Subcutaneous abdominal adipose tissue (tissue), 5 donors: Measurements from ENCODE around the gene CPNE4.

ENCODE experiments used
- H3K27ac ChIP-seq: one replicate; pipeline ENCODE4 v1.7.0; 2013; ENCODE audit warnings: low read depth, mild to moderate bottlenecking, inconsistent platforms, low read length, moderate library complexity
- H3K27me3 ChIP-seq, 5 donors: one replicate each; pipeline ENCODE4 v1.7.0; 2013; ENCODE audit warnings: low read length in 5 of 5, inconsistent platforms in 1 of 5; ENCODE audit not compliant: control insufficient read depth in 5 of 5, insufficient read depth in 4 of 5
- H3K36me3 ChIP-seq, 5 donors: one replicate each; pipeline ENCODE4 v1.7.0; 2013; ENCODE audit warnings: low read length in 5 of 5; ENCODE audit not compliant: control insufficient read depth in 5 of 5, insufficient read depth in 5 of 5
- H3K4me1 ChIP-seq, 5 donors: one replicate each; pipeline ENCODE4 v1.7.0; 2013; ENCODE audit warnings: low read length in 5 of 5, mild to moderate bottlenecking in 3 of 5, moderate library complexity in 1 of 5; ENCODE audit not compliant: control insufficient read depth in 5 of 5, insufficient read depth in 5 of 5
- H3K4me3 ChIP-seq, 5 donors: one replicate each; pipeline ENCODE4 v1.7.0; 2013; ENCODE audit warnings: low read length in 5 of 5, low read depth in 1 of 5
- H3K9ac ChIP-seq, 5 donors: one replicate each; pipeline ENCODE4 v1.7.0; 2013; ENCODE audit warnings: low read length in 5 of 5, mild to moderate bottlenecking in 4 of 5, moderate library complexity in 3 of 5
- H3K9me3 ChIP-seq, 5 donors: one replicate each; pipeline ENCODE4 v1.7.0; 2013; ENCODE audit warnings: low read length in 5 of 5; ENCODE audit not compliant: control insufficient read depth in 5 of 5
- donor health status: healthy.
- donor health status: healthy.
- donor health status: healthy.
- donor health status: healthy.
- donor health status: healthy.

CPNE4 gene

DNA sequence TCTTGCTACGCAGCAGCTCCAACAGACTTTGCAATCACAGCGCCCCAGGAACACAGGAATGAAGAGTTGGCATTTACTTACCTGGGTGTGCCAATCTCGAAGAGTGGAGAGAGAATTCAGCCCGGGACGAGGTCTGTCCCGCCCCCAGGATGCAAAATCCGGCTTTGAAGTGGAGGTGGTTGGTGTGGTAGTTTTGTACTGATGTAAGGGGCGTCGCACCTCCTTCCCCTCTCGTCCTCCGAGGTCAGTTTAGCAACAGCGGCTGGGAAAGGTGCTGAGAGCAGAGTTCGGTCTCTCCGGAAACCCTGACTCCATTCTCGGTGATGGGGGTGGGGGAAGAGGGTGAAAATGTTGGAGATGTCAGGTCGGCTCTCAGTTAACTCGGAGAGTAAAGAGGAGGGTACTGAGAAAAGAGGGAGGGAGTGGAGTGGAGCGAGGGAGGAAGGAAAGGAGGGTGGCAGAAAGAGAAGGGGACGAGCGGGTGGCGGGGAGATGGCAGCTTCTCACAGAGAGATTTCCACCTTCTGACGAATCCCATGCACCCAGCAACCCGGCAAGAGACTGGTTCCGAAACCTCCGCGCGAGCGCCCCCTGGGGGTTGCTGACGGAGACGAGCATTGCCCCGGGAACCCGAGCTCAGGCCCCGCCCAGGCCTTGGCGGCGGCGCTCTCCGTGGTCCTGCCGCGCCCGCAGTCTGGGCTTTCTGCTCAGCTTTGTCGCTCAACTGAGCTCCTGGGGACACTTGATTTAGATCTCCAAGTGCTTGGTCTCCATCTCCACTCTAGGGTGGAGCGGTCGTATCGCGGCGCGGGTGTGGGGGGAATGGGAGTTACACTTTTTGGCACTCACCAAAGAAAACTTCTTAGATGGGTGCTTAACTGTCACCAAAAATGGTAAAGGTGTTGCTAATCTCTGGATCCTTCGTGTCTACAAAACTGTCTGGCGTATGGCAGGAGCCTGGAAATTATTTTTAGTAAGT, at the start of gene CPNE4:
Gene CPNE4 (minus strand): TSS at position 529 of the 979 bp plus-strand sequence.
- peak within 1 kb of the TSS in 1 of 5 donors; percentile 13 for H3K9ac ChIP-seq
- no peak within 1 kb of the TSS for H3K27ac ChIP-seq
- no peaks in the 10 kb centered on the region for H3K9me3 ChIP-seq
- H3K4me1 ChIP-seq: peaks cover 0 to 15% (median 9%) of the 10 kb centered on the region in 5 donors
- H3K36me3 ChIP-seq: no peaks in the 10 kb centered on the region
- peaks cover 18 to 32% (median 24%) of the 10 kb centered on the region in 5 donors for H3K27me3 ChIP-seq
- peak within 1 kb of the TSS; percentile 43 to 64 (median 60) for H3K4me3 ChIP-seq

- Histone ChIP-seq H3K27me3 (no peaks in the 10 kb centered on the region), H3K4me3 (no peak overlapping the region), H3K27ac (no peak overlapping the region), H3K36me3 (no peaks in the 10 kb centered on the region), H3K9me3 (no peaks in the 10 kb centered on the region), H3K9ac (no peak overlapping the region), H3K4me1 (no peaks in the 10 kb centered on the region)
These were observed 48.9 kb upstream of the CPNE4 start for GRCh38 chr3:132083583-132084279.

DNA sequence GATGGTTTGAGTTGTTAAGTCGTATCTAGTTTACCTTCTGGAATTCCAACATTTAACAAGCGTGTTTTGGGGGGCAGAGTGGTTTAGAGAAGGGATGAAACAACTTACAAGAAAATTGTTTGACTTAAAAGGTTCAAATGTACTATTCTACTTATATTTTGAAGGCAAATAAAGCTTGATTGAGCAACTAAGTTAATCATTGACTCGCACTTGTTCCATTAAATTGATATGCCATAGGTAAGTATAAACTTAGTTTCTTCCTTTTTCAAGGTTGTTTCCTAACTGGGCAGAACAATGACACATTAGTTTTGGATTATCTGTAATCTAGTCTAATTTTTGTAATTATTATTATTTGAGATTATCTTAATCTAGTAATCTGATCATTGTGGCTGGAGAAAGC, 48.3 kb upstream of the CPNE4 start:
- no peaks in the 10 kb centered on the region for H3K4me1 ChIP-seq
- no peak overlapping the region for H3K4me3 ChIP-seq
- H3K9ac ChIP-seq: no peak overlapping the region
- H3K27ac ChIP-seq: no peak overlapping the region
- no peaks in the 10 kb centered on the region for H3K27me3 ChIP-seq
- H3K9me3 ChIP-seq: no peaks in the 10 kb centered on the region
- H3K36me3 ChIP-seq: no peaks in the 10 kb centered on the region

DNA sequence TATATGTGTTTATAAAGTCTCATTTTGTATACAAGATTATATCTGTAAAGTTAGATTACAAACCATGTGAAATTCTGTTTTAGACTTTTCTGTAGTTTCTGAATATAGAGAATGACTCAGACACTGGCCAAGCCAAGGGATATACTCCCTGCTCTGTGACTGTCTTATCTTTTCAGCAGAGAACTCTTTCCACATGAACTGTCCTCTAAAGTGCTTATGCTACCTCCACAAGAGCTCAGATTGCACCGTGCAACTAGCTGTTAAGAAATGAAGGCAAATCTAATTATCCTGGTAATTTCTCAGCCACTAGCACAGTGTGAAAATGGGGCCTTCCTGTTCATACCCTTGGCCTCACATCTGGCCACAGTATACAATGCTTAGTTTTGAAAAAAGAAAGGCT, 44.3 kb upstream of the CPNE4 start:
- Histone ChIP-seq H3K27ac (no peak overlapping the region), H3K9me3 (no peaks in the 10 kb centered on the region), H3K36me3 (no peaks in the 10 kb centered on the region), H3K4me1 (no peaks in the 10 kb centered on the region), H3K9ac (no peak overlapping the region), H3K4me3 (no peak overlapping the region), H3K27me3 (no peaks in the 10 kb centered on the region)

DNA sequence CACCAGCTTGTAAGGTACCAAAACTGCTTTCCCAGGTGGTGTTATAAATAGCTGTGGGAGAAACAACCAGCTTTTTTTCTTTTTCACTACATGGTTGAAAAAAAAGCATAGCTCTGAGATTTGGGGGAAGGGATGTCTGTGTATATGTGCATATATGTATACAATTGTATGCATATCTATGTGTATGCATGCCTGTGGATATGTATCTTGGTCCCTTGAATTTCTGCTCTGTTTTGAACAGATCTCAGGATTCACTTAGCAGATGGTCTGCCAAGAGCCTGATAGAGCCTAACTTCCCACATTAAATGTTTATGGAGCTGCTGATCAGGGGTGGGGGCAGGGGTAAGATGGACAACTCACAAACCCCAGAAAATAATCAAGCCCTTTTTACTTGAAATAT, 39.0 kb upstream of the CPNE4 start:
- no peaks in the 10 kb centered on the region for H3K27me3 ChIP-seq
- no peaks in the 10 kb centered on the region for H3K36me3 ChIP-seq
- no peaks in the 10 kb centered on the region for H3K9me3 ChIP-seq
- H3K4me1 ChIP-seq: no peaks in the 10 kb centered on the region
- H3K9ac ChIP-seq: no peak overlapping the region
- H3K4me3 ChIP-seq: no peak overlapping the region
- no peak overlapping the region for H3K27ac ChIP-seq

GRCh38 chr3:132071043-132071442, 36.2 kb upstream of the CPNE4 start:
- Histone ChIP-seq H3K27me3 (no peaks in the 10 kb centered on the region), H3K36me3 (no peaks in the 10 kb centered on the region), H3K9me3 (no peaks in the 10 kb centered on the region), H3K9ac (no peak overlapping the region), H3K4me3 (no peak overlapping the region), H3K4me1 (no peaks in the 10 kb centered on the region), H3K27ac (no peak overlapping the region)

GRCh38 chr3:132064114-132064513, 29.3 kb upstream of the CPNE4 start:
- H3K27me3 ChIP-seq: peaks cover 0 to 3% (median 0%) of the 10 kb centered on the region in 5 donors
- H3K27ac ChIP-seq: no peak overlapping the region
- H3K9me3 ChIP-seq: no peaks in the 10 kb centered on the region
- no peaks in the 10 kb centered on the region for H3K4me1 ChIP-seq
- H3K4me3 ChIP-seq: no peak overlapping the region
- H3K9ac ChIP-seq: no peak overlapping the region
- H3K36me3 ChIP-seq: no peaks in the 10 kb centered on the region

DNA sequence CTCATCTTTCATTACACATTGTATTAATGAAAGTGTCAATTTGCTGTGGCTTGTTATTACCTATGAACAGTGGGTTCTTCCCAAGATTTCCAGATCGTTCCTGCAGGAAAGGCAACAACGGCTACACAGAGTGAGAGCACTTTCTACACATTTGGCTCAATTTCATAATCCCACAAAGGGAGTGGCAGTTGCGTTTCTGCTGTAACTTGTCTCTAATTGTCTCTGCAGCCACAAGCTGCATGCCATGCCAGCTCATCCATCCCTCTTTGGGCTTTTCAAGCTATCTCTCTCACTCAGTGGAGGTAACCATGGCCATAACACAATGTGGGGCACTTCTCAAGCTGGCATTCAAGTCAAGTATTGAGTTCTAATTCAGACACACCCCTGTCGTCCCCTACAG, 27.7 kb upstream of the CPNE4 start:
- no peak overlapping the region for H3K27ac ChIP-seq
- no peak overlapping the region for H3K4me3 ChIP-seq
- no peaks in the 10 kb centered on the region for H3K4me1 ChIP-seq
- H3K27me3 ChIP-seq: peaks cover 0 to 3% (median 0%) of the 10 kb centered on the region in 5 donors
- H3K36me3 ChIP-seq: no peaks in the 10 kb centered on the region
- H3K9ac ChIP-seq: no peak overlapping the region
- no peaks in the 10 kb centered on the region for H3K9me3 ChIP-seq

DNA sequence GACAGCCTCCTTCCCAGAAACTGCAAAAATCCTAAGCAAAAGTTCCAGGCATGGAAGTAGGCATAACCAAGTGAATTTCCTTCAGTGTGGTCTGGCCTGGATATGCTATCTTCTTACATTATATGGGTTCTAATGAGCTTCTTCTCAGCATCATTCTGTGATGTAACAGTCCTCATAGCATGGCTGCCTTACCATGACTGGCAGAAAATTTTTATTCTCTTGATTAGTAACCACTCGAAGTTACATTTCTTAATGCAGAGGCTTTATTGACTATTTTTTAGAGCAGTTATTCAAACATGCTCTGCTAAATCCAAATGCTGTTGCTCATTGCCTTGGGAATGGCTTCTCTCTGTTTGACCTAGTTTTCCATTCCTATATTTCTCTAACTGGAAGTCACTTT, 21.1 kb upstream of the CPNE4 start:
- Histone ChIP-seq H3K27ac (no peak overlapping the region), H3K4me1 (no peaks in the 10 kb centered on the region), H3K36me3 (no peaks in the 10 kb centered on the region), H3K9me3 (no peaks in the 10 kb centered on the region), H3K9ac (no peak overlapping the region), H3K27me3 (no peaks in the 10 kb centered on the region), H3K4me3 (no peak overlapping the region)

DNA sequence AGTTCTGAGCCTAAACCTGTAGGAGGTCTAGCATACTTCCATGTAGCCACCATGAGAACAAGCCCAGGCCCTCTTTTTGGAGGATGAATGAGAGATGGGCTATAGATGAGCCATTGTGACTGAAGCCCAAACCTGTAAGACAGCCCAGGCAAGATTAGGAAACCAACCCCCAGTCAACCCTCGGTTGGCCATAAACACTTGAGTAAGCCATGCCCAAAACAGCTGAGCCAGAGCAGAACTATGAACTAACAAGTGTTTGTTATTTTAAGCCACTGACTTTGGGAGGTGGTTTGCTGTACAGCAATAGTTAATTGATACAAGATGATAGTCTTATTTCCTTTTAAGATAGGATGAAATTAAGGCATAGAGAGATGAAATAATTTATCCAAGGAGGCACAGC, 12.4 kb upstream of the CPNE4 start:
- Histone ChIP-seq H3K9me3 (no peaks in the 10 kb centered on the region), H3K9ac (no peak overlapping the region), H3K27ac (no peak overlapping the region), H3K36me3 (no peaks in the 10 kb centered on the region), H3K4me3 (no peak overlapping the region), H3K27me3 (no peaks in the 10 kb centered on the region), H3K4me1 (no peaks in the 10 kb centered on the region)
